T-cell (primary cell): Measurements from ENCODE around the gene S100A5. TPM values are rescaled to one million over a fixed set of nuclear protein-coding genes. Genes with fewer than 3 reads are reported as not detected.

ENCODE experiments used
- ATAC-seq, 4 experiments: fragments of 200-7000 bp in 3 of 4; fragments of 150-1000 bp in 1 of 4; cut with Tn5 transposase; replicated peaks in 1 of 4; 1 replicate in 3 of 4; 2 replicates in 1 of 4; pipeline ENCODE4 v1.10.0; 2021; ENCODE audit warnings: moderate library complexity in 3 of 4, mild to moderate bottlenecking in 2 of 4, moderate number of reproducible peaks in 1 of 4
- CTCF ChIA-PET, 2 donors: fragments of 300-600 bp; sonication (Branson Sonifier 250); formaldehyde crosslinking; loops; one replicate each; lab custom pipeline; 2022; ENCODE audit warnings: antibody characterized with exemption in 2 of 2; lab: Charles Lee
- POLR2A ChIA-PET, 2 donors: fragments of 300-600 bp; sonication (Branson Sonifier 250); formaldehyde crosslinking; loops; one replicate each; lab custom pipeline; 2022; ENCODE audit warnings: antibody characterized with exemption in 2 of 2; lab: Charles Lee
- DNase-seq, 35 experiments: peaks; one replicate each; pipeline versions ENCODE4 v3.0.0 to v3.0.0-alpha.2; 2013 to 2023
- H3K27ac ChIP-seq: one replicate; pipeline ENCODE4 v1.5.1; 2013; ENCODE audit warnings: low read length
- H3K27me3 ChIP-seq, 2 experiments: replicated peaks in 1 of 2; 1 replicate in 1 of 2; 2 replicates in 1 of 2; pipeline versions ENCODE4 v1.6.1 to v1.7.0; 2013; ENCODE audit warnings: low read length in 1 of 2, mixed read lengths in 1 of 2; ENCODE audit not compliant: control insufficient read depth in 2 of 2, insufficient read depth in 2 of 2; ENCODE audit errors: extremely low read depth in 1 of 2
- H3K36me3 ChIP-seq, 2 donors: 1 replicate in 1 of 2; 2 replicates in 1 of 2; pipeline versions ENCODE4 v1.6.1 to v1.7.0; 2013; ENCODE audit warnings: low read length in 1 of 2; ENCODE audit not compliant: control insufficient read depth in 2 of 2, insufficient read depth in 1 of 2; ENCODE audit errors: extremely low read depth in 1 of 2
- H3K4me1 ChIP-seq, 2 experiments: 1 replicate in 1 of 2; 2 replicates in 1 of 2; pipeline versions ENCODE4 v1.6.1 to v1.7.0; 2013; ENCODE audit warnings: low read length in 2 of 2, mixed read lengths in 1 of 2; ENCODE audit not compliant: insufficient read depth in 2 of 2, control insufficient read depth in 1 of 2; ENCODE audit errors: extremely low read depth in 1 of 2
- H3K4me3 ChIP-seq, 2 donors: 1 replicate in 1 of 2; 2 replicates in 1 of 2; pipeline versions ENCODE4 v1.5.1 to v1.7.0; 2013; ENCODE audit warnings: mild to moderate bottlenecking in 2 of 2, low read length in 1 of 2, moderate library complexity in 1 of 2; ENCODE audit not compliant: control insufficient read depth in 1 of 2; ENCODE audit errors: extremely low read depth in 1 of 2
- H3K9me3 ChIP-seq: 2 replicates; pipeline ENCODE4 v1.7.0; 2013
- H3K27ac Mint-ChIP-seq, 2 donors: one replicate each; pipeline ENCODE4 v1.8.0; 2020 to 2021; ENCODE audit warnings: mild to moderate bottlenecking in 2 of 2, mixed read lengths in 2 of 2
- H3K27me3 Mint-ChIP-seq, 2 donors: one replicate each; pipeline ENCODE4 v1.8.0; 2021 to 2022; ENCODE audit warnings: mixed read lengths in 2 of 2
- H3K36me3 Mint-ChIP-seq: one replicate; pipeline ENCODE4 v1.8.0; 2021; ENCODE audit warnings: mixed read lengths
- H3K4me1 Mint-ChIP-seq, 3 donors: one replicate each; pipeline ENCODE4 v1.8.0; 2020 to 2022; ENCODE audit warnings: mixed read lengths in 3 of 3, mild to moderate bottlenecking in 1 of 3
- H3K4me3 Mint-ChIP-seq, 3 donors: one replicate each; pipeline ENCODE4 v1.8.0; 2020 to 2022; ENCODE audit warnings: mild to moderate bottlenecking in 3 of 3, mixed read lengths in 3 of 3, moderate library complexity in 3 of 3
- H3K9me3 Mint-ChIP-seq, 3 donors: one replicate each; pipeline ENCODE4 v1.8.0; 2020 to 2022; ENCODE audit warnings: mixed read lengths in 3 of 3
- WGBS: methylation state at CpG from one replicate; pipeline ENCODE4 v1.1.5; 2013; ENCODE audit warnings: missing lambda C conversion rate; ENCODE audit not compliant: insufficient coverage; 5-methylcytosine and 5-hydroxymethylcytosine counted together
- total RNA-seq, 35 experiments: library from RNA in 6 of 35; stranded (reverse) in 6 of 35; fragments of 120-200 nt in 1 of 35; gene quantifications; one replicate each; pipeline versions ENCODE4 v1.2.1 to v1.2.4 and lab custom pipeline; 2013 to 2026

Gene S100A5
- total RNA-seq, 5 donors from 2014 or later (not counting 1 experiment from before 2014, with no cell fraction given), result 0.36 to 1.6 (median 1.2) TPM; not detected in 1

- peaks cover 24 to 38% (median 35%) of the 10 kb centered on the region in 3 donors for H3K4me1 Mint-ChIP-seq
- ChIA-PET CTCF (interaction anchor here (0.8 to 4.3 kb wide), 6 partner anchors 26 to 61 kb away, joined by 3 to 36 read pairs (median 12); no protein-coding TSS in a partner anchor), POLR2A (interaction anchor here (0.6 to 1.1 kb wide), 4 partner anchors 39 to 1188 kb away, joined by 3 to 11 read pairs (median 5); no protein-coding TSS in a partner anchor)
- Histone ChIP-seq H3K36me3 (no peaks in the 10 kb centered on the region), H3K4me1 (peaks cover 4 to 30% of the 10 kb centered on the region in 2 experiments), H3K4me3 (no peak overlapping the region), H3K27me3 (peaks cover 0 to 7% of the 10 kb centered on the region in 2 experiments), H3K9me3 (no peaks in the 10 kb centered on the region), H3K27ac (no peak overlapping the region)
- H3K36me3 Mint-ChIP-seq, result no peaks in the 10 kb centered on the region
- WGBS, result 97% methylated on average over 3 of the region's 5 CpGs
- DNase-seq, result no peak
- no peak overlapping the region for H3K4me3 Mint-ChIP-seq
- H3K9me3 Mint-ChIP-seq, result no peaks in the 10 kb centered on the region
- no peak overlapping the region for H3K27ac Mint-ChIP-seq
- no peak for ATAC-seq
- H3K27me3 Mint-ChIP-seq, result peaks cover 0 to 3% of the 10 kb centered on the region in 2 donors
Observed at GRCh38 chr1:153570874-153571273, 30.1 kb upstream of the S100A5 start.

GRCh38 chr1:153569465-153569864, 28.7 kb upstream of the S100A5 start:
- H3K4me1 ChIP-seq, result peaks cover 4 to 37% of the 10 kb centered on the region in 2 experiments
- WGBS, result 76% methylated on average over 5 of the region's 8 CpGs
- Mint-ChIP-seq H3K36me3 (no peaks in the 10 kb centered on the region), H3K4me3 (no peak overlapping the region), H3K4me1 (peaks cover 32 to 44% (median 39%) of the 10 kb centered on the region in 3 donors), H3K9me3 (no peaks in the 10 kb centered on the region), H3K27me3 (peaks cover 0 to 3% of the 10 kb centered on the region in 2 donors), H3K27ac (no peak overlapping the region)
- H3K4me3 ChIP-seq, result no peak overlapping the region
- no peak overlapping the region for H3K27ac ChIP-seq
- CTCF ChIA-PET, result interaction anchor here (0.5 to 4.3 kb wide), 9 partner anchors 13 to 59 kb away, joined by 3 to 36 read pairs (median 3); no protein-coding TSS in a partner anchor
- POLR2A ChIA-PET, result interaction anchor here in 1 of 2 donors (1.8 kb wide), 1 partner anchor 37 kb away, joined by 7 read pairs; no protein-coding TSS in a partner anchor
- no peak for ATAC-seq
- H3K9me3 ChIP-seq, result no peaks in the 10 kb centered on the region
- no peak for DNase-seq
- H3K27me3 ChIP-seq, result peaks cover 0 to 7% of the 10 kb centered on the region in 2 experiments
- no peaks in the 10 kb centered on the region for H3K36me3 ChIP-seq

- H3K27ac ChIP-seq, result no peak overlapping the region
Observed at GRCh38 chr1:153568367-153569099, 27.8 kb upstream of the S100A5 start.

GRCh38 chr1:153567621-153568366, 27.1 kb upstream of the S100A5 start:
- CTCF ChIA-PET, result interaction anchor here (0.5 to 4.3 kb wide), 7 partner anchors 34 to 989 kb away, joined by 3 to 36 read pairs (median 4); no protein-coding TSS in a partner anchor
- no peaks in the 10 kb centered on the region for H3K9me3 Mint-ChIP-seq
- peak overlapping the region in 1 of 2 donors; percentile 57 for H3K27ac Mint-ChIP-seq
- Histone ChIP-seq H3K36me3 (no peaks in the 10 kb centered on the region), H3K4me1 (peaks cover 4 to 37% of the 10 kb centered on the region in 2 experiments), H3K27ac (no peak overlapping the region), H3K27me3 (peaks cover 0 to 7% of the 10 kb centered on the region in 2 experiments), H3K9me3 (no peaks in the 10 kb centered on the region), H3K4me3 (no peak overlapping the region)
- H3K36me3 Mint-ChIP-seq, result no peaks in the 10 kb centered on the region
- peaks cover 32 to 39% (median 36%) of the 10 kb centered on the region in 3 donors for H3K4me1 Mint-ChIP-seq
- H3K4me3 Mint-ChIP-seq, result peak overlapping the region in 2 of 3 donors; percentile 52 to 59
- POLR2A ChIA-PET, result interaction anchor here (0.5 to 1.8 kb wide), 4 partner anchors 23 to 64 kb away, joined by 3 to 7 read pairs (median 4); no protein-coding TSS in a partner anchor
- ATAC-seq (no peak), DNase-seq (no peak)
- peaks cover 0 to 3% of the 10 kb centered on the region in 2 donors for H3K27me3 Mint-ChIP-seq
- 84% methylated on average over 13 of the region's 22 CpGs for WGBS

More at GRCh38 chr1:153568367-153569099, 27.8 kb upstream of the S100A5 start:
- H3K27me3 ChIP-seq, result peaks cover 0 to 7% of the 10 kb centered on the region in 2 experiments
- peak overlapping the region; percentile 81 to 82 for H3K27ac Mint-ChIP-seq
- no peaks in the 10 kb centered on the region for H3K36me3 ChIP-seq
- peak overlapping the region in 1 of 2 donors; percentile 25 for H3K4me3 ChIP-seq
- no peaks in the 10 kb centered on the region for H3K9me3 Mint-ChIP-seq
- H3K4me1 ChIP-seq, result peaks cover 4 to 37% of the 10 kb centered on the region in 2 experiments
- peaks cover 0 to 3% of the 10 kb centered on the region in 2 donors for H3K27me3 Mint-ChIP-seq
- ATAC-seq (peak; percentile 17 to 61 (median 30)), DNase-seq (peak; percentile 30 to 87 (median 70))
- no peaks in the 10 kb centered on the region for H3K9me3 ChIP-seq
- peaks cover 32 to 44% (median 39%) of the 10 kb centered on the region in 3 donors for H3K4me1 Mint-ChIP-seq
- peak overlapping the region; percentile 40 to 59 (median 55) for H3K4me3 Mint-ChIP-seq
- no peaks in the 10 kb centered on the region for H3K36me3 Mint-ChIP-seq
- ChIA-PET POLR2A (interaction anchor here (0.5 to 1.8 kb wide), 3 partner anchors 24 to 63 kb away, joined by 3 to 7 read pairs (median 4); no protein-coding TSS in a partner anchor), CTCF (interaction anchor here (0.5 to 4.3 kb wide), 8 partner anchors 35 to 988 kb away, joined by 3 to 36 read pairs (median 4); no protein-coding TSS in a partner anchor)
- WGBS, result 21% methylated on average over 21 of the region's 25 CpGs

- no peaks in the 10 kb centered on the region for H3K9me3 ChIP-seq
- peaks cover 32 to 35% (median 32%) of the 10 kb centered on the region in 3 donors for H3K4me1 Mint-ChIP-seq
- H3K4me1 ChIP-seq, result peaks cover 4 to 37% of the 10 kb centered on the region in 2 experiments
- CTCF ChIA-PET, result interaction anchor here (0.5 to 1.5 kb wide), 4 partner anchors 31 to 56 kb away, joined by 3 to 12 read pairs (median 6); partner anchors contain the start of gene S100A6 (in 1 of the 2)
- H3K36me3 Mint-ChIP-seq, result no peaks in the 10 kb centered on the region
- H3K27ac ChIP-seq, result peak overlapping the region; percentile 74
- H3K27me3 Mint-ChIP-seq, result peaks cover 0 to 2% of the 10 kb centered on the region in 2 donors
- DNase-seq (peak; percentile 32 to 86 (median 56)), ATAC-seq (peak; percentile 71 to 96 (median 94))
- no peaks in the 10 kb centered on the region for H3K36me3 ChIP-seq
- POLR2A ChIA-PET, result interaction anchor here in 1 of 2 donors (0.6 kb wide), 1 partner anchor 36 kb away, joined by 4 read pairs; no protein-coding TSS in a partner anchor
- H3K27ac Mint-ChIP-seq, result peak overlapping the region; percentile 90 to 97
- H3K4me3 ChIP-seq, result no peak overlapping the region
- 46% methylated on average over 11 of the region's 16 CpGs for WGBS
- peak overlapping the region in 2 of 3 donors; percentile 45 to 61 for H3K4me3 Mint-ChIP-seq
- H3K9me3 Mint-ChIP-seq, result no peaks in the 10 kb centered on the region
- H3K27me3 ChIP-seq, result peaks cover 0 to 7% of the 10 kb centered on the region in 2 experiments
Observed at GRCh38 chr1:153566414-153567371, 26.0 kb upstream of the S100A5 start.
